ENCODE data around the gene SERTAD3. TPM values are rescaled to one million over a fixed set of nuclear protein-coding genes. Genes with fewer than 3 reads are reported as not detected.

Gene SERTAD3
- polyA plus RNA-seq, 2 of the 4 experiments (the other 2 are of a cell fraction), result 39.7 to 40.2 TPM

GRCh38 chr19:40403262-40403984 lies 40.7 kb downstream of the SERTAD3 start (continued):
- TF ChIP-seq GATA3 (IDR thresholded peaks at IDR 0.05; ENCODE audit: borderline replicate concordance) (no peak; the same call in 1 of the 2 replicates), FOSB (CRISPR knock-in tag; IDR thresholded peaks at IDR 0.05) (0 out of 2 replicates have a peak, but pooled peaks have one; percentile 71), REST (IDR thresholded peaks at IDR 0.05) (no peak)

GRCh38 chr19:40400559-40400958 lies 43.6 kb downstream of the SERTAD3 start:
- no peak for DNase-seq (ENCODE audit: low read depth in 1 of 2, low spot score in 1 of 2)
- no peak overlapping the region for H3K4me3 ChIP-seq
- H3K9me3 ChIP-seq, result no peaks in the 10 kb centered on the region
- no peak overlapping the region for H3K4me2 ChIP-seq
- FAIRE-seq, result no peak
- POLR2A ChIA-PET, result no interaction called here
- no peak for ATAC-seq
- CTCF ChIA-PET, result interaction anchor here (1.2 to 14.6 kb wide), 5 partner anchors 7 to 261 kb away, joined by 4 to 240 read pairs (median 5); partner anchors contain the start of genes BLVRB and PRX
- H3K4me1 ChIP-seq, result peaks cover 10% of the 10 kb centered on the region
- no peak overlapping the region for H3K27ac ChIP-seq
- 38% methylated on average over 3 of the region's 3 CpGs for WGBS (ENCODE audit: missing lambda C conversion rate)
- TF ChIP-seq JUNB (IDR thresholded peaks at IDR 0.05), result no peak
- TF ChIP-seq JUN (IDR thresholded peaks at IDR 0.05), result no peak

GRCh38 chr19:40398417-40399131 lies 45.6 kb downstream of the SERTAD3 start:
- Histone ChIP-seq H3K4me3 (no peak overlapping the region), H3K4me2 (no peak overlapping the region), H3K27ac (no peak overlapping the region), H3K4me1 (peaks cover 5% of the 10 kb centered on the region; the same call in 1 of the 3 replicates), H3K9me3 (no peaks in the 10 kb centered on the region)
- ChIA-PET POLR2A (no interaction called here), CTCF (interaction anchor here (1.0 to 1.2 kb wide), 3 partner anchors 93 to 236 kb away, joined by 3 read pairs; no protein-coding TSS in a partner anchor)
- TF ChIP-seq NFE2L2 (conservative IDR thresholded peaks at IDR 0.05; ENCODE audit: low read length), result no peak
- no peak; a peak in 1 of 6 replicates for ATAC-seq
- peak in 1 of 2 experiments; percentile 57 for DNase-seq (ENCODE audit: low read depth in 1 of 2, low spot score in 1 of 2)
- 86% methylated on average over 49 of the region's 49 CpGs for WGBS (ENCODE audit: missing lambda C conversion rate)
- no peak for FAIRE-seq

GRCh38 chr19:40397568-40397906 lies 46.6 kb downstream of the SERTAD3 start:
- ChIA-PET CTCF (interaction anchor here (0.9 to 4.3 kb wide), 8 partner anchors 14 to 237 kb away, joined by 3 to 35 read pairs (median 8); partner anchors contain the start of gene PRX), POLR2A (no interaction called here)
- no peak for DNase-seq (ENCODE audit: low read depth in 1 of 2, low spot score in 1 of 2)
- no peaks in the 10 kb centered on the region for H3K9me3 ChIP-seq
- no peak overlapping the region for H3K4me2 ChIP-seq
- WGBS (ENCODE audit: missing lambda C conversion rate), result 87% methylated on average over 22 of the region's 22 CpGs
- ATAC-seq, result no peak
- H3K27ac ChIP-seq, result no peak overlapping the region
- no peak overlapping the region for H3K4me3 ChIP-seq
- H3K4me1 ChIP-seq, result no peaks in the 10 kb centered on the region
- no peak for FAIRE-seq
- TF ChIP-seq TFCP2L1 (CRISPR knock-in tag; IDR thresholded peaks at IDR 0.05), result no peak
- TF ChIP-seq MAX (IDR thresholded peaks at IDR 0.05), result no peak
- no peak for TF ChIP-seq HMGXB4 (CRISPR knock-in tag; IDR thresholded peaks at IDR 0.05; ENCODE audit: borderline replicate concordance)
- no peak for TF ChIP-seq POLR2A (IDR thresholded peaks at IDR 0.05; ENCODE audit: low read length)
- no peak for TF ChIP-seq HES2 (IDR thresholded peaks at IDR 0.05)
- no peak for TF ChIP-seq CTCF (IDR thresholded peaks at IDR 0.05)
- no peak for TF ChIP-seq HEYL (CRISPR knock-in tag; IDR thresholded peaks at IDR 0.05)
- no peak for TF ChIP-seq TP53 (CRISPR knock-in tag; IDR thresholded peaks at IDR 0.05)
- no peak for TF ChIP-seq FOSB (CRISPR knock-in tag; IDR thresholded peaks at IDR 0.05)
- TF ChIP-seq PBX3 (IDR thresholded peaks at IDR 0.05), result no peak
- TF ChIP-seq HOXA7 (CRISPR knock-in tag; IDR thresholded peaks at IDR 0.05), result no peak
- no peak for TF ChIP-seq JUNB (IDR thresholded peaks at IDR 0.05)
- TF ChIP-seq ELK1 (IDR thresholded peaks at IDR 0.05; ENCODE audit: low read depth, low read length), result no peak
- no peak for TF ChIP-seq EHF (CRISPR knock-in tag; IDR thresholded peaks at IDR 0.05)
- TF ChIP-seq POLR2AphosphoS2 (conservative IDR thresholded peaks at IDR 0.05; ENCODE audit: low read length), result no peak

Data from A549 (cell line).